Activated CD4-positive, alpha-beta T cell treated with anti-CD3 and anti-CD28 coated beads, Interleukin-2, Interleukin-6, amounts not matched to agents 100 ng/mL and 50 ng/mL, durations not matched to agents 16 hours and 8 hours (primary cell): ENCODE results near the gene SEPTIN5.
"Not testable (repeated sequence)": the region's sequence is repeated elsewhere in the genome, so short reads cannot be mapped to it uniquely, and the experiment has no call there.

Experiments
- DNase-seq: peaks from one replicate; pipeline ENCODE4 v3.0.0-alpha.2; 2020

Gene SEPTIN5

GRCh38 chr22:19714312-19715187, at the start of gene SEPTIN5:
TSS of gene SEPTIN5 (plus strand) at chr22:19714503. CDS start at chr22:19714589, 86 bp downstream.
- no peak for DNase-seq

DNA sequence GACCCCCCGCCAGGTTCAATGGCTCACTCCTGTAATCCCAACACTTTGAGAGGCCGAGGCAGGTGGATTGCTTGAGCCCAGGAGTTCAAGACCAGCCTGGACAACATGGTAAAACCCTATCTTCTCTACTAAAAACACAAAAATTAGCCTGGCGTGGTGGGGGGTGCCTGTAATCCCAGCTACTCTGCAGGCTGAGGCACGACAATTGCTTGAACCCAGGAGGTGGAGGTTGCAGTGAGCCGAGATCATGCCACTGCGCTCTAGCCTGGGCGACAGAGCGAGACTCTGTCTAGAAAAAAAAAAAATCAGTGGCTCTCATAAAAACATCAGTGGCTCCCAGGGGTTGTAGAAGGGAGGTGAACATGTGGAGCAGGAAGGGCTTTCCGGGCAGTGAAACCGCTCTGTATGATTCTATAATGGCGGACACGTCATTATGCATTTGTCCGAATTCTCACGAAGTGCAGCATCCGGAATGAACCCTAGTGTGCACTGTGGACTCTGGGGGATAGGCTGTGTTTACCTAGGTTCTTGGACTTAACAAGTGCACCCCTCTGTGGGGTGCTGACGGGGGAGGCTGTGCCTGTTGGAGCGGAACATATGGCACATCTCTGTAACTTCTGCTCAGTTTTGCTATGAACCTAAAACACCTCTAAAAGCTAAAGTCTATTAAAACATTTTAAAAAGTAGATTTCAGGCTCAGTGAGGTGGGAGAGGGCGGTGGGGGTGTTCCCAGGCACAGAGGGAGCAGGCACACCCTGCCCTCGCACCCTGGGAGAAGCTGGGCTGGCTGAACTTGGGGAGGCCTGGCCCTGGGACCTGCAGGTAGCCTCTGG, 49.1 kb upstream of the SEPTIN5 start:
- no peak for DNase-seq

DNA sequence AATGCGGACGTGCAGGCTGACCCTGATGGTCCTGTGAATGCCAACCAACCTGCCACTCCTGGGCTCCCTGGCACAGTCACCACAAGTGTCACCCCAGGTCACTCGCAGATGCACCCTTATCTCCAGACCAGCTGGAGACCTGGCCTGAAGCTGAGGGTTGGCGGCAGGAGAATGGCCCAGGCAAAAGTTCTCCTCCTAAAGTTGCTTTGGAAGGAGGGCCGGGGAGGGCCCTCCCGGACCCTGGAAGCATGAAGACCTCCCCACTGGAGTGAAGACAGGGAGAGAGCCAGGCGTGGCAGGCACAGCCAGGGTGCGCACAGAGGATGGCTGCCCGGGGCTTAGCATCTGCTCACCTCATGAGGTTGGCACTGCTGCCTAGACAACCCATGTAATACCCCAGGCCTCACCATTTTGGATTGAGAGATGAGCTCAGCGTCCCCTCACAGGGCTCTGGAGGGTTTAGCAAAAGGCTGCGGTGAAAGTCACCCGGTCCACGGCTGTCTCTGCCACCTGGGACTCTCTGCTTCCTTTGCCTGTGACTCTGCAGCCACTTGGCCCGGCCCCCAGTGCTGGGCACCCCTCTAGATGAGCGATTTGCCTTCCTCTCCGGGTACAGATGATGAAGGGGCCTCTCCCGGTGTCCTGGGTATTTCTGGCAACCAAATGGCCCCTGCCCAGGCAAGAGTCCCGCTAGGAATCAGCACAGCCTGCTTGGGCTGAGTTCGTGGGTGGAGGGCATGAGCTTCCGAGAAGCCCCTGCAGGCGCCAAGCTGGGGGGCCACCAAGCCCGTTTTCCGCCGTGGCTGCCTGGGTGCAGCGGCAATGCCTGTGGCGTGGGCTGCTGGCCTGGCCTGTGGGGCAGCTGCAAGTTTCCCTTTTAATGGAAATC, 48.3 kb upstream of the SEPTIN5 start:
- DNase-seq, result no peak

- DNase-seq, result no peak
These were observed 47.4 kb upstream of the SEPTIN5 start for GRCh38 chr22:19666673-19667593.

DNA sequence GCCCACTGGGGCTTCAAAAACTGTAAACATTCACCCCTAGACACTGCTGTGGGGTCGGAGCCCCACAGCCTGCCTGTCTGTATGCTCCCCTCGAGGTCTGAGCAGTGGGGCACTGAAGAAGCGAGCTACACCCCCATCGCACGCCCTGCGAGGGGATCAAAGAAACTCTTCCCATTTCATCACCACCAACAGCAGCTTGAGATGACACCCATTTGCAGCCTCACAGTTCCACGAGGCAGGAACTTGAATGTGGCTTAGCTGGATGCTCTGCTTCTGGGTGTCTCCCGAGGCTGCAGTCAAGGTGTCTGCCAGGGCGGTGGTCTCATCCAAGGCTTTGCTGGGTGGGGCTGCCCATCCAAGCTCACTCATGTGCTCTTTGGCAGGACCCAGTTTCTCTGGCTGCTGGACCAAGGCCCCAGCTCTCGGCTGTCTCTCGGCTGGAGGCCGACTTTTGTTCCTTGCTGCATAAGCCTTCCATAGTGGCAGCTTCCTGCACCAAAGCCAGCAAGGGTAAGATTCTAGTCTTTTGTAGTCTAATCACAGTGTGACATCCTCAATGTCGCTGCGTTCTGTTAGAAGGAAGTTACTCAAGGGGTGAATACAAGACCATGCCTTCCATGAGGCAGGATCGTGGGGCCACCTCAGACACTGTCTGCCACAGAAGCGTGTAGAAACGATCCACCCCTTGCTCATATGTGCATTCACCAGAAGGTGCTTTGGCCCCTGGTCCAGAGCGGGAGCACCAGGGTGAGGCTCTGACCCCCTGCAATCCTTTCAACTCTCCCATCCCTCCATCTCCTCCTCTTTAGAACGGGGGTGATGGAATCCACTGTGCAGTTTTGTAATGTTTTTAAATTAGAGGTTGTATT, 46.2 kb upstream of the SEPTIN5 start:
- DNase-seq, result no peak

GRCh38 chr22:19668748-19669147, 45.6 kb upstream of the SEPTIN5 start:
- DNase-seq, result no peak

DNA sequence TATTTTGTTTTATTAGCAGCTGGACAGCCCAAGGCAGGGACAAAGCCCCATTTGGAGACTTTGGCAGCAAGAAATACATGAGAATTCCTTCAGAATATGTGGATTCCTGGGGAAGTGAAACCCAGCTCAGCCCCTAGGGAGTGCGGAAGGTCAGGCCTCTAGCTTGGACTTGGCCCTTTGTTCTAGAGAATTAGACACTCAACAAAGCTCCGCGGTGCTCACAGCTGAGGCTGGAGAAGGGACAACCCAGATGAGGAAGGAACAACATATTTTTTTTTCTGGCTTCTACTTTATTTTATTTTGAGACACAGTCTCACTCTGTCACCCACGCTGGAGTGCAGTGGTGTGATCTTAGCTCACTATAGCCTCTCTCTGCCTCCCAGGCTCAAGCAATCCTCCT, 44.7 kb upstream of the SEPTIN5 start:
- DNase-seq, result no peak

GRCh38 chr22:19671316-19671715, 43.0 kb upstream of the SEPTIN5 start:
- DNase-seq, result no peak

DNA sequence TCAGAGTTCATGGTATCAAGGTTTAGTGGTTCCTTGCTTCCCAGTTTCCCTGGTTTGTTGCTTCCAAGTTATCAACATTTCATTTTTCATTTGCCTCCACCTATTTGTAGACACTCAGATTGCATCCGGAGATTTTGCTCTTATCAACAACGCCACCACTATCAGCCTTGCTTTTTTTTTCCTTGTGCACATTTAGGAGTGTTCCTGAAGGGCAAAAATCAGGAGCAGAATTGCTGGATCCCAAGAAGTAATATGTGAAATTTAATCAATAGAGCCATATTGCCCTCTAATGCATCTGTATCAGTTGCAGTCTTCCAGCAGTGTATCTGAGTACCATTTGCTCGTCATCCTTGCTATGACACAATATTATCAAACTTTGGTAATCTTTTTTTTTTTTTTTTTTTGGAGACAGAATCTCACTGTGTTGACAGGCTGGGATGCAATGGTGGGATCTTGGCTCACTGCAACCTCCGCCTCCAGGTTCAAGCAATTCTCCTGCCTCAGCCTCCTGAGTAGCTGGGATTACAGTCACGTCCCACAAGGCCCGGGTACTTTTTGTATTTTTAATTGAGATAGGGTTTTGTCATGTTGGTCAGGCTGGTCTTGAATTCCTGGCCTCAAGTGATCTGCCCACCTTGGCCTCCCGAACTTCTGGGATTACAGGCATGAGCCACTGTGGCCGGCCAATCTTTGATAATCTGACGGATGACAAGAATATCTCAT, 42.1 kb upstream of the SEPTIN5 start:
- no peak for DNase-seq

- DNase-seq, result no peak
These were observed 40.6 kb upstream of the SEPTIN5 start for GRCh38 chr22:19673660-19674059.

DNA sequence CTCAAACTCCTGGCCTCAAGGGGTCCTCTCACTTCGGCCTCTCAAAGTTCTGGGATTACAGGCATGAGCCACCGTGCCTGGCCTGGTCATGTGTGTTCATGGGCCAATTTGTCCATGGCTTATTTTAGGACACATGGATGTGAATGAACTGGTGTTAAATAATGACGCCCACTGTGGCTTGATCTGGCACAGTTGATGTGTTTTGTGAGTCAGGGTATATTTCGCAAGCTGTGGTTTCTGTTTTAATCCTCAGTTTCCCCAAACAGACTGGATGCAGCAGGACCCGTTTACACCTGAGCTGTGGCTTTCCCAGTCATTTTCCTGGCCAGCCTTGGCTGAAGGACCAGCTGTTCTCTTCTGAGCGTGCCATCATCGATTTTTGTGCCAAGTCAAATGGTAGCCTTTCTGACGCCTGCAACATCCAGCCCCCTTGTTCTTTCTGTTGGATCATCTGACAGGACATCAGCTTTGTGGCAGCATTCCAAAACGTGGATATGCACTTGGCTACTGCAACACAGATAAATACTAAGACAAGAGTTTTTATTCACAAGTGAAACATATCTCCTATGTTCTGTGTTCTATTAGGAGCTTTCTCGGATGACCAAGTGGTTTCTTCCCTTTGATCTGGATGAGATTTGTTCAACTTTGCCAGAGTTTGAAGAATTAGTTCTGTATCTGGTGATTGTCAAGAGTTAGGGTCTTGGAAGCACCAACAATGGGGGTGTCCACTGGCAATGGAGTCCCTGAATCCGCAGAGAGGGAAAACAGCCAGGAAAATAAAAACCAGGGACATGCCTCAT, 40.0 kb upstream of the SEPTIN5 start:
- DNase-seq, result no peak

GRCh38 chr22:19674929-19675253, 39.4 kb upstream of the SEPTIN5 start:
- no peak for DNase-seq

- no peak for DNase-seq
These were observed 38.9 kb upstream of the SEPTIN5 start for GRCh38 chr22:19675428-19675827.

DNA sequence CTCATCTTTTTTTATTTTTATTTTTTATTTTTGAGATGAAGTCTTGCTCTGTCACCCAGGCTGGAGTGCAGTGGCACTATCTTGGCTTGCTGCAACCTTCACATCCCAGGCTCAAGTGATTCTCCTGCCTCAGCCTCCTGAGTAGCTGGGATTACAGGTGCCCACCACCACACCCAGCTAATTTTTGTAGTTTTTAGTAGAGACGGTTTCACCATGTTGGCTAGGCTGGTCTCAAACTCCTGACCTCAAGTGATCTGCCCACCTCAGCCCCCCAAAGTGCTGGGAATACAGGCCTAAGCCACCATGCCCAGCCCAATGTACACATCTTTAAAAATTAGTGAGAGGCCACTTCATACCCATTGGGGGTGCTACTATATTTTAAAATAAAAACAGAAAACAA, 37.9 kb upstream of the SEPTIN5 start:
- not testable (repeated sequence) for DNase-seq

GRCh38 chr22:19678949-19679521, 35.3 kb upstream of the SEPTIN5 start:
- DNase-seq, result no peak

GRCh38 chr22:19679522-19680101, 34.7 kb upstream of the SEPTIN5 start:
- peak; percentile 43 for DNase-seq

- no peak for DNase-seq
These were observed 33.9 kb upstream of the SEPTIN5 start for GRCh38 chr22:19680287-19680881.
